Measurements from ENCODE around the gene B3GNT5.

The B3GNT5 gene

GRCh38 chr3:183284570-183284969 is 31.5 kb downstream of the B3GNT5 start:
- Histone ChIP-seq H3K4me1 (ENCODE audit: control insufficient read depth in 5 of 5, insufficient read depth in 5 of 5, low read length in 5 of 5) (peaks cover 6 to 25% (median 19%) of the 10 kb centered on the region in 5 donors), H3K27me3 (ENCODE audit: control insufficient read depth in 5 of 5, insufficient read depth in 4 of 5, low read length in 5 of 5) (no peaks in the 10 kb centered on the region), H3K4me3 (ENCODE audit: low read depth in 1 of 5, low read length in 5 of 5) (no peak overlapping the region), H3K9me3 (ENCODE audit: control insufficient read depth in 5 of 5, low read length in 5 of 5) (no peaks in the 10 kb centered on the region), H3K9ac (ENCODE audit: low read length in 5 of 5) (peak overlapping the region in 1 of 5 donors; percentile 62), H3K27ac (ENCODE audit: low read depth, low read length) (peak overlapping the region; percentile 82), H3K36me3 (ENCODE audit: control insufficient read depth in 5 of 5, insufficient read depth in 5 of 5, low read length in 5 of 5) (no peaks in the 10 kb centered on the region)

GRCh38 chr3:183285318-183285717 is 32.3 kb downstream of the B3GNT5 start:
- Histone ChIP-seq H3K36me3 (ENCODE audit: control insufficient read depth in 5 of 5, insufficient read depth in 5 of 5, low read length in 5 of 5) (no peaks in the 10 kb centered on the region), H3K9ac (ENCODE audit: low read length in 5 of 5) (peak overlapping the region in 3 of 5 donors; percentile 22 to 66 (median 62)), H3K27ac (ENCODE audit: low read depth, low read length) (peak overlapping the region; percentile 82), H3K4me1 (ENCODE audit: control insufficient read depth in 5 of 5, insufficient read depth in 5 of 5, low read length in 5 of 5) (peaks cover 6 to 25% (median 19%) of the 10 kb centered on the region in 5 donors), H3K27me3 (ENCODE audit: control insufficient read depth in 5 of 5, insufficient read depth in 4 of 5, low read length in 5 of 5) (no peaks in the 10 kb centered on the region), H3K4me3 (ENCODE audit: low read depth in 1 of 5, low read length in 5 of 5) (peak overlapping the region in 1 of 5 donors; percentile 11), H3K9me3 (ENCODE audit: control insufficient read depth in 5 of 5, low read length in 5 of 5) (no peaks in the 10 kb centered on the region)

- no peaks in the 10 kb centered on the region for H3K27me3 ChIP-seq (ENCODE audit: control insufficient read depth in 5 of 5, insufficient read depth in 4 of 5, low read length in 5 of 5)
- H3K36me3 ChIP-seq (ENCODE audit: control insufficient read depth in 5 of 5, insufficient read depth in 5 of 5, low read length in 5 of 5) = no peaks in the 10 kb centered on the region
- no peaks in the 10 kb centered on the region for H3K9me3 ChIP-seq (ENCODE audit: control insufficient read depth in 5 of 5, low read length in 5 of 5)
- peak overlapping the region; percentile 82 for H3K27ac ChIP-seq (ENCODE audit: low read depth, low read length)
- peak overlapping the region in 2 of 5 donors; percentile 4 to 66 for H3K9ac ChIP-seq (ENCODE audit: low read length in 5 of 5)
- peak overlapping the region in 2 of 5 donors; percentile 25 to 28 for H3K4me3 ChIP-seq (ENCODE audit: low read depth in 1 of 5, low read length in 5 of 5)
- peaks cover 6 to 25% (median 19%) of the 10 kb centered on the region in 5 donors for H3K4me1 ChIP-seq (ENCODE audit: control insufficient read depth in 5 of 5, insufficient read depth in 5 of 5, low read length in 5 of 5)
Observed at GRCh38 chr3:183285828-183286457, 32.9 kb downstream of the B3GNT5 start.

GRCh38 chr3:183287301-183287971 is 34.4 kb downstream of the B3GNT5 start:
- peak overlapping the region; percentile 82 for H3K27ac ChIP-seq (ENCODE audit: low read depth, low read length)
- no peaks in the 10 kb centered on the region for H3K36me3 ChIP-seq (ENCODE audit: control insufficient read depth in 5 of 5, insufficient read depth in 5 of 5, low read length in 5 of 5)
- H3K27me3 ChIP-seq (ENCODE audit: control insufficient read depth in 5 of 5, insufficient read depth in 4 of 5, low read length in 5 of 5) = no peaks in the 10 kb centered on the region
- peaks cover 6 to 25% (median 19%) of the 10 kb centered on the region in 5 donors for H3K4me1 ChIP-seq (ENCODE audit: control insufficient read depth in 5 of 5, insufficient read depth in 5 of 5, low read length in 5 of 5)
- H3K9ac ChIP-seq (ENCODE audit: low read length in 5 of 5) = peak overlapping the region in 1 of 5 donors; percentile 56
- no peak overlapping the region for H3K4me3 ChIP-seq (ENCODE audit: low read depth in 1 of 5, low read length in 5 of 5)
- no peaks in the 10 kb centered on the region for H3K9me3 ChIP-seq (ENCODE audit: control insufficient read depth in 5 of 5, low read length in 5 of 5)

GRCh38 chr3:183288117-183288516 is 35.1 kb downstream of the B3GNT5 start:
- H3K4me3 ChIP-seq (ENCODE audit: low read depth in 1 of 5, low read length in 5 of 5) = no peak overlapping the region
- no peaks in the 10 kb centered on the region for H3K27me3 ChIP-seq (ENCODE audit: control insufficient read depth in 5 of 5, insufficient read depth in 4 of 5, low read length in 5 of 5)
- H3K9ac ChIP-seq (ENCODE audit: low read length in 5 of 5) = no peak overlapping the region
- H3K36me3 ChIP-seq (ENCODE audit: control insufficient read depth in 5 of 5, insufficient read depth in 5 of 5, low read length in 5 of 5) = no peaks in the 10 kb centered on the region
- no peaks in the 10 kb centered on the region for H3K9me3 ChIP-seq (ENCODE audit: control insufficient read depth in 5 of 5, low read length in 5 of 5)
- no peak overlapping the region for H3K27ac ChIP-seq (ENCODE audit: low read depth, low read length)
- peaks cover 6 to 25% (median 19%) of the 10 kb centered on the region in 5 donors for H3K4me1 ChIP-seq (ENCODE audit: control insufficient read depth in 5 of 5, insufficient read depth in 5 of 5, low read length in 5 of 5)

DNA sequence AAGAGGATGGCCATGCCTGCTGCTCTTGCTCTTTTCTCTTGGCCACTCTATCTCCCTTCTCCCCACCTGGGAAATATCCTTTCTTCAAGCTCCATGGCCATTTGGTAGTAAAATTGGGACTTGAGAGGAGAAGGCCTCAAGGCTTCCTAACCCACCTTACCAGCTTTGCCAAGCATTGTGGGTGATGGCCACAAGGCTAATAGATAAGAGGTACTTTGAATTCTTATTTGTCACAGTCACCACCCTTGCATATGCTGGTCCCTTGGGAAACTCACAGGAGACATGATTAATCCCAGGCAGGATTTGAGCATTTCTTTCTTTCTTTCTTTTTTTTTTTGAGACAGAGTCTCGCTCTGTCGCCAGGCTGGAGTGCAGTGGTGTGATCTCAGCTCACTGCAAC is 37.2 kb downstream of the B3GNT5 start:
- Histone ChIP-seq H3K4me3 (ENCODE audit: low read depth in 1 of 5, low read length in 5 of 5) (no peak overlapping the region), H3K36me3 (ENCODE audit: control insufficient read depth in 5 of 5, insufficient read depth in 5 of 5, low read length in 5 of 5) (no peaks in the 10 kb centered on the region), H3K27ac (ENCODE audit: low read depth, low read length) (no peak overlapping the region), H3K9me3 (ENCODE audit: control insufficient read depth in 5 of 5, low read length in 5 of 5) (no peaks in the 10 kb centered on the region), H3K9ac (ENCODE audit: low read length in 5 of 5) (no peak overlapping the region), H3K27me3 (ENCODE audit: control insufficient read depth in 5 of 5, insufficient read depth in 4 of 5, low read length in 5 of 5) (no peaks in the 10 kb centered on the region), H3K4me1 (ENCODE audit: control insufficient read depth in 5 of 5, insufficient read depth in 5 of 5, low read length in 5 of 5) (peaks cover 6 to 19% (median 17%) of the 10 kb centered on the region in 5 donors)

DNA sequence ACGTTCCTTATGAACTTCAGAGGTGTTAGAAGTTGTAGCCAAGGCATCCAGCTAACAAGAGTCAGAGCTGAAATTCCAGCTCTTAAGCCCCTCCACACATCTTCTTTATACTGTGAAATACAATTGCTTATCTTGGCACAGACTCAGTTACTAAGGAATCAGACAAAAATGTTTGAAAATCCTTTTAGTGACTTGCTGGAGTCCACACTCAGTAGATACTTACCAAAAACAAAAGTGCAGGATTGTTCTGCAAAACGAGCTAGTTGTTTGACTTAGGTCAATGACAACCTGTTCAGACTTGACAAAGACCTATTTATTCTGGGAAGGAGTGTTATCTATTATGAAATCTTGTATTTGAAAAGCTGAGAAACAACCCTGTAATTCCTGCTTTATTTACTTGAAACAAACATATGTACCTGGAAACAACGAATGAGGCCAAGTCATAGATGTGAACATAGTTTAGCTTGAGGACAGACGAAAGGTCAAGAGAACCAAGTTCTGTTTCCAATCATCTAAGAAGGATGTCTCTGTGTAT is 38.5 kb downstream of the B3GNT5 start:
- Histone ChIP-seq H3K36me3 (ENCODE audit: control insufficient read depth in 5 of 5, insufficient read depth in 5 of 5, low read length in 5 of 5) (no peaks in the 10 kb centered on the region), H3K4me3 (ENCODE audit: low read depth in 1 of 5, low read length in 5 of 5) (no peak overlapping the region), H3K4me1 (ENCODE audit: control insufficient read depth in 5 of 5, insufficient read depth in 5 of 5, low read length in 5 of 5) (peaks cover 0 to 16% (median 8%) of the 10 kb centered on the region in 5 donors), H3K27ac (ENCODE audit: low read depth, low read length) (no peak overlapping the region), H3K9ac (ENCODE audit: low read length in 5 of 5) (no peak overlapping the region), H3K27me3 (ENCODE audit: control insufficient read depth in 5 of 5, insufficient read depth in 4 of 5, low read length in 5 of 5) (no peaks in the 10 kb centered on the region), H3K9me3 (ENCODE audit: control insufficient read depth in 5 of 5, low read length in 5 of 5) (no peaks in the 10 kb centered on the region)

GRCh38 chr3:183293966-183294365 is 40.9 kb downstream of the B3GNT5 start:
- no peak overlapping the region for H3K27ac ChIP-seq (ENCODE audit: low read depth, low read length)
- no peaks in the 10 kb centered on the region for H3K36me3 ChIP-seq (ENCODE audit: control insufficient read depth in 5 of 5, insufficient read depth in 5 of 5, low read length in 5 of 5)
- H3K4me1 ChIP-seq (ENCODE audit: control insufficient read depth in 5 of 5, insufficient read depth in 5 of 5, low read length in 5 of 5) = peaks cover 0 to 17% (median 10%) of the 10 kb centered on the region in 5 donors
- no peak overlapping the region for H3K4me3 ChIP-seq (ENCODE audit: low read depth in 1 of 5, low read length in 5 of 5)
- no peaks in the 10 kb centered on the region for H3K27me3 ChIP-seq (ENCODE audit: control insufficient read depth in 5 of 5, insufficient read depth in 4 of 5, low read length in 5 of 5)
- no peak overlapping the region for H3K9ac ChIP-seq (ENCODE audit: low read length in 5 of 5)
- H3K9me3 ChIP-seq (ENCODE audit: control insufficient read depth in 5 of 5, low read length in 5 of 5) = no peaks in the 10 kb centered on the region

GRCh38 chr3:183295211-183295610 is 42.2 kb downstream of the B3GNT5 start:
- H3K27ac ChIP-seq (ENCODE audit: low read depth, low read length) = peak overlapping the region; percentile 39
- H3K4me1 ChIP-seq (ENCODE audit: control insufficient read depth in 5 of 5, insufficient read depth in 5 of 5, low read length in 5 of 5) = peaks cover 0 to 19% (median 13%) of the 10 kb centered on the region in 5 donors
- no peak overlapping the region for H3K4me3 ChIP-seq (ENCODE audit: low read depth in 1 of 5, low read length in 5 of 5)
- no peaks in the 10 kb centered on the region for H3K27me3 ChIP-seq (ENCODE audit: control insufficient read depth in 5 of 5, insufficient read depth in 4 of 5, low read length in 5 of 5)
- no peaks in the 10 kb centered on the region for H3K9me3 ChIP-seq (ENCODE audit: control insufficient read depth in 5 of 5, low read length in 5 of 5)
- no peak overlapping the region for H3K9ac ChIP-seq (ENCODE audit: low read length in 5 of 5)
- no peaks in the 10 kb centered on the region for H3K36me3 ChIP-seq (ENCODE audit: control insufficient read depth in 5 of 5, insufficient read depth in 5 of 5, low read length in 5 of 5)

GRCh38 chr3:183296944-183297343 is 43.9 kb downstream of the B3GNT5 start:
- H3K36me3 ChIP-seq (ENCODE audit: control insufficient read depth in 5 of 5, insufficient read depth in 5 of 5, low read length in 5 of 5) = no peaks in the 10 kb centered on the region
- no peak overlapping the region for H3K9ac ChIP-seq (ENCODE audit: low read length in 5 of 5)
- no peak overlapping the region for H3K27ac ChIP-seq (ENCODE audit: low read depth, low read length)
- H3K9me3 ChIP-seq (ENCODE audit: control insufficient read depth in 5 of 5, low read length in 5 of 5) = no peaks in the 10 kb centered on the region
- no peak overlapping the region for H3K4me3 ChIP-seq (ENCODE audit: low read depth in 1 of 5, low read length in 5 of 5)
- H3K27me3 ChIP-seq (ENCODE audit: control insufficient read depth in 5 of 5, insufficient read depth in 4 of 5, low read length in 5 of 5) = no peaks in the 10 kb centered on the region
- peaks cover 0 to 19% (median 13%) of the 10 kb centered on the region in 5 donors for H3K4me1 ChIP-seq (ENCODE audit: control insufficient read depth in 5 of 5, insufficient read depth in 5 of 5, low read length in 5 of 5)
